ENCODE results near the gene MORF4L1.

DNA sequence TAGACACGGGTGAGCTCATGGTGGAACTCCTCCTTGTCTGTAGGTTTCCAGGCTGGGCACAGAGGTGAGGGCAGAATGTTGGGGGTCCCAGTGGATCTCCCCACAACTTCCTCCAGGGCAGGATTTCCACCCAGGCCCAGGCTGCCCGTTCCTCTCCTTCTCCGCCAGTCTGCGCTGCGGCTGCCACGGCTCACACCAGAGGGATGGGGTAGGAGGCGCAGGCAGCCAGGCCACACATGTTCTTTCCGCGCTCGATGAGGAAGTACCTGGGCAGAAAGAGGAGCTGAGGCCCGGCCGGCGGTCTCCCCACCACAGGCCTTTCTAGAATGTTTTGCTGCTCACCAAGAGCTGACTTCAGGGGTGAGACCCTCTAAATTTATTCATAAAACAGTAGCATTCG is 49.2 kb downstream of the MORF4L1 start:
- TF ChIP-seq, protein P1, sequence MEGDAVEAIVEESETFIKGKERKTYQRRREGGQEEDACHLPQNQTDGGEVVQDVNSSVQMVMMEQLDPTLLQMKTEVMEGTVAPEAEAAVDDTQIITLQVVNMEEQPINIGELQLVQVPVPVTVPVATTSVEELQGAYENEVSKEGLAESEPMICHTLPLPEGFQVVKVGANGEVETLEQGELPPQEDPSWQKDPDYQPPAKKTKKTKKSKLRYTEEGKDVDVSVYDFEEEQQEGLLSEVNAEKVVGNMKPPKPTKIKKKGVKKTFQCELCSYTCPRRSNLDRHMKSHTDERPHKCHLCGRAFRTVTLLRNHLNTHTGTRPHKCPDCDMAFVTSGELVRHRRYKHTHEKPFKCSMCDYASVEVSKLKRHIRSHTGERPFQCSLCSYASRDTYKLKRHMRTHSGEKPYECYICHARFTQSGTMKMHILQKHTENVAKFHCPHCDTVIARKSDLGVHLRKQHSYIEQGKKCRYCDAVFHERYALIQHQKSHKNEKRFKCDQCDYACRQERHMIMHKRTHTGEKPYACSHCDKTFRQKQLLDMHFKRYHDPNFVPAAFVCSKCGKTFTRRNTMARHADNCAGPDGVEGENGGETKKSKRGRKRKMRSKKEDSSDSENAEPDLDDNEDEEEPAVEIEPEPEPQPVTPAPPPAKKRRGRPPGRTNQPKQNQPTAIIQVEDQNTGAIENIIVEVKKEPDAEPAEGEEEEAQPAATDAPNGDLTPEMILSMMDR (conservative IDR thresholded peaks at IDR 0.05; ENCODE audit: low read depth, low read length): no peak
- no peak for TF ChIP-seq EZH2 (IDR thresholded peaks at IDR 0.05; ENCODE audit: borderline replicate concordance, low read depth, low read length, poor library complexity, severe bottlenecking)
